HepG2 (cell line): ENCODE measurements around the gene RPL36AL.

Experiments
- ATAD3A ChIP-seq: sonication (generic); formaldehyde crosslinking; IDR thresholded peaks from 2 replicates; pipeline ENCODE4 v1.4.0; 2020; ENCODE audit warnings: missing genetic modification reagents
- CEBPB ChIP-seq: IDR thresholded peaks from 2 replicates; pipeline ENCODE4 v1.6.1; 2011; ENCODE audit warnings: low read depth, low read length, improper control_type of control experiment, borderline replicate concordance
- DMTF1 ChIP-seq: sonication (generic); formaldehyde crosslinking; IDR thresholded peaks from 2 replicates; pipeline ENCODE4 v1.4.0; 2020; ENCODE audit warnings: mild to moderate bottlenecking, missing genetic modification reagents
- HCFC1 ChIP-seq: fragments of 150-350 bp; IDR thresholded peaks from 2 replicates; pipeline ENCODE4 v1.6.1; 2014; ENCODE audit warnings: low read depth, low read length
- JUND ChIP-seq: sonication (generic); formaldehyde crosslinking; IDR thresholded peaks from 2 replicates; pipeline ENCODE4 v1.8.0; 2022; ENCODE audit warnings: mild to moderate bottlenecking, missing genetic modification reagents
- NCOA2 ChIP-seq: sonication (generic); formaldehyde crosslinking; IDR thresholded peaks from 2 replicates; pipeline ENCODE4 v1.8.0; 2022; ENCODE audit warnings: inconsistent platforms
- POLR2A ChIP-seq, 2 experiments: IDR thresholded peaks; 2 replicates each; pipeline ENCODE4 v1.6.1; 2011; ENCODE audit warnings: low read depth in 2 of 2, low read length in 2 of 2, mild to moderate bottlenecking in 1 of 2, moderate library complexity in 1 of 2; ENCODE audit not compliant: insufficient read depth in 1 of 2
- RNF219 ChIP-seq: sonication (generic); formaldehyde crosslinking; IDR thresholded peaks from 2 replicates; pipeline ENCODE4 v1.5.0; 2020; ENCODE audit warnings: mild to moderate bottlenecking, missing genetic modification reagents
- U2AF2 ChIP-seq: fragments of 200-400 bp; formaldehyde crosslinking; IDR thresholded peaks from 2 replicates; pipeline ENCODE4 v1.6.1; 2017; ENCODE audit warnings: low read depth, mild to moderate bottlenecking, low read length
- ZNF232 ChIP-seq: sonication (generic); formaldehyde crosslinking; IDR thresholded peaks from 2 replicates; pipeline ENCODE4 v1.4.0; 2020; ENCODE audit warnings: missing genetic modification reagents, borderline replicate concordance
- TF ChIP-seq, protein P1 (sequence below): sonication (generic); formaldehyde crosslinking; IDR thresholded peaks from 2 replicates; pipeline ENCODE4 v1.5.0; 2020; ENCODE audit warnings: mild to moderate bottlenecking, missing genetic modification reagents, moderate library complexity
- TF ChIP-seq, protein P2 (sequence below): sonication (generic); formaldehyde crosslinking; IDR thresholded peaks from 2 replicates; pipeline ENCODE4 v1.4.0; 2020; ENCODE audit warnings: missing genetic modification reagents

DNA sequence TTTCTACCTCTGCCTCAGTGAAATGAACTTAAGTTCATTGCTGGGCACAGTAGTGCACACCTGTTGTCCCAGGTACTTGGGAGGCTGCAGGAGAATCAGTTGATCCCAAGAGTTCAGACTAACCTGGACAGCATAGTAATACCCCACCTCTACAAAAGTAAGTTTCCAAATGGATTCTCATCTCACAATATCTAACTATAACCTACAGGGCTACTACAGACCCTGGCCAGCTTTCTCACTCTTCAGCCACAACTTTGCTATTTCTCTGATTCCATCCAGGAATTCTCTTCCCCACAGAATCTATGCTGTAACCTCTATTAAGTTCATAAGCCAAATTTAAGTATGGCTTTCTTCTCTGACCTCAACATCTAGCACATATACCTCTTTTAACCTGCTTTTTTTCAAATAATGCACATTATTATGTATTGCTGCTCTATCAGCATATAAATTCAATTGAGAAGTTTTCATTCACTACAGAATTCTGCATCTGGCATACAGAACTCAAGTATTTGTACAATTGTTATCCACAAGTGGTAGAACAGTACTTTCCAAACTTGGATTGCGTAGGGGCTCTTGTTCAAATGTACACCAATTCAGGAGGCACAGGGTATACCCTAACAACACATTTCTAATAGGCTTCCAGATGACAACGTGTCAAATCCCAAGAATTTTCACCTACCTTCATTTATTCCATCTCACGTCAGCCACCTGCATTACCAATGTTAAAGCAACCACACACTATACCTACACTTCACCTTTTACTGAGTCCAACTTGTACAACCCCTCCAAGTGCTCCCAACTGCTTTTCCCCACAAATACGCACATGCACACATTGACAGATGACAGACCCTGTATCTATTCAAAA lies 38.1 kb downstream of the RPL36AL start:
- TF ChIP-seq POLR2A (IDR thresholded peaks at IDR 0.05; ENCODE audit: insufficient read depth in 1 of 2, low read depth in 2 of 2, low read length in 2 of 2) (peak; percentile 57 to 78; a peak in 3 of 4 replicates), ATAD3A (CRISPR knock-in tag) (no peak), ZNF232 (CRISPR knock-in tag) (no peak), NCOA2 (no peak), HCFC1 (no peak), DMTF1 (CRISPR knock-in tag) (no peak), JUND (CRISPR knock-in tag) (no peak), CEBPB (no peak), RNF219 (no peak), U2AF2 (no peak)
- TF ChIP-seq, protein P1, sequence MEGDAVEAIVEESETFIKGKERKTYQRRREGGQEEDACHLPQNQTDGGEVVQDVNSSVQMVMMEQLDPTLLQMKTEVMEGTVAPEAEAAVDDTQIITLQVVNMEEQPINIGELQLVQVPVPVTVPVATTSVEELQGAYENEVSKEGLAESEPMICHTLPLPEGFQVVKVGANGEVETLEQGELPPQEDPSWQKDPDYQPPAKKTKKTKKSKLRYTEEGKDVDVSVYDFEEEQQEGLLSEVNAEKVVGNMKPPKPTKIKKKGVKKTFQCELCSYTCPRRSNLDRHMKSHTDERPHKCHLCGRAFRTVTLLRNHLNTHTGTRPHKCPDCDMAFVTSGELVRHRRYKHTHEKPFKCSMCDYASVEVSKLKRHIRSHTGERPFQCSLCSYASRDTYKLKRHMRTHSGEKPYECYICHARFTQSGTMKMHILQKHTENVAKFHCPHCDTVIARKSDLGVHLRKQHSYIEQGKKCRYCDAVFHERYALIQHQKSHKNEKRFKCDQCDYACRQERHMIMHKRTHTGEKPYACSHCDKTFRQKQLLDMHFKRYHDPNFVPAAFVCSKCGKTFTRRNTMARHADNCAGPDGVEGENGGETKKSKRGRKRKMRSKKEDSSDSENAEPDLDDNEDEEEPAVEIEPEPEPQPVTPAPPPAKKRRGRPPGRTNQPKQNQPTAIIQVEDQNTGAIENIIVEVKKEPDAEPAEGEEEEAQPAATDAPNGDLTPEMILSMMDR (CRISPR knock-in tag) = no peak
- TF ChIP-seq, protein P2, sequence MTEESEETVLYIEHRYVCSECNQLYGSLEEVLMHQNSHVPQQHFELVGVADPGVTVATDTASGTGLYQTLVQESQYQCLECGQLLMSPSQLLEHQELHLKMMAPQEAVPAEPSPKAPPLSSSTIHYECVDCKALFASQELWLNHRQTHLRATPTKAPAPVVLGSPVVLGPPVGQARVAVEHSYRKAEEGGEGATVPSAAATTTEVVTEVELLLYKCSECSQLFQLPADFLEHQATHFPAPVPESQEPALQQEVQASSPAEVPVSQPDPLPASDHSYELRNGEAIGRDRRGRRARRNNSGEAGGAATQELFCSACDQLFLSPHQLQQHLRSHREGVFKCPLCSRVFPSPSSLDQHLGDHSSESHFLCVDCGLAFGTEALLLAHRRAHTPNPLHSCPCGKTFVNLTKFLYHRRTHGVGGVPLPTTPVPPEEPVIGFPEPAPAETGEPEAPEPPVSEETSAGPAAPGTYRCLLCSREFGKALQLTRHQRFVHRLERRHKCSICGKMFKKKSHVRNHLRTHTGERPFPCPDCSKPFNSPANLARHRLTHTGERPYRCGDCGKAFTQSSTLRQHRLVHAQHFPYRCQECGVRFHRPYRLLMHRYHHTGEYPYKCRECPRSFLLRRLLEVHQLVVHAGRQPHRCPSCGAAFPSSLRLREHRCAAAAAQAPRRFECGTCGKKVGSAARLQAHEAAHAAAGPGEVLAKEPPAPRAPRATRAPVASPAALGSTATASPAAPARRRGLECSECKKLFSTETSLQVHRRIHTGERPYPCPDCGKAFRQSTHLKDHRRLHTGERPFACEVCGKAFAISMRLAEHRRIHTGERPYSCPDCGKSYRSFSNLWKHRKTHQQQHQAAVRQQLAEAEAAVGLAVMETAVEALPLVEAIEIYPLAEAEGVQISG (CRISPR knock-in tag) = no peak
